Stomach smooth muscle (tissue), 2 donors: ENCODE results near the gene SCIN.
"Not testable (repeated sequence)": the region's sequence is repeated elsewhere in the genome, so short reads cannot be mapped to it uniquely, and the experiment has no call there.

ENCODE experiments used
- H3K27ac ChIP-seq: one replicate; pipeline ENCODE4 v1.7.0; 2013; ENCODE audit warnings: mild to moderate bottlenecking, low read length, inconsistent platforms
- H3K27me3 ChIP-seq, 2 donors: one replicate each; pipeline ENCODE4 v1.7.0; 2013; ENCODE audit warnings: low read length in 2 of 2; ENCODE audit not compliant: insufficient read depth in 2 of 2, control insufficient read depth in 1 of 2
- H3K36me3 ChIP-seq, 2 donors: one replicate each; pipeline ENCODE4 v1.7.0; 2013; ENCODE audit warnings: low read length in 2 of 2; ENCODE audit not compliant: control insufficient read depth in 2 of 2, insufficient read depth in 2 of 2
- H3K4me1 ChIP-seq: one replicate; pipeline ENCODE4 v1.7.0; 2013; ENCODE audit warnings: low read length; ENCODE audit not compliant: control insufficient read depth, insufficient read depth
- H3K4me3 ChIP-seq, 2 donors: one replicate each; pipeline ENCODE4 v1.7.0; 2013; ENCODE audit warnings: low read length in 2 of 2
- H3K9ac ChIP-seq, 2 donors: one replicate each; pipeline ENCODE4 v1.7.0; 2013; ENCODE audit warnings: low read length in 2 of 2, mild to moderate bottlenecking in 1 of 2
- H3K9me3 ChIP-seq, 2 donors: one replicate each; pipeline ENCODE4 v1.7.0; 2013; ENCODE audit warnings: low read length in 2 of 2; ENCODE audit not compliant: control insufficient read depth in 2 of 2
- donor health status: healthy.
- donor health status: Pancreatic carcinoma.

The SCIN gene

DNA sequence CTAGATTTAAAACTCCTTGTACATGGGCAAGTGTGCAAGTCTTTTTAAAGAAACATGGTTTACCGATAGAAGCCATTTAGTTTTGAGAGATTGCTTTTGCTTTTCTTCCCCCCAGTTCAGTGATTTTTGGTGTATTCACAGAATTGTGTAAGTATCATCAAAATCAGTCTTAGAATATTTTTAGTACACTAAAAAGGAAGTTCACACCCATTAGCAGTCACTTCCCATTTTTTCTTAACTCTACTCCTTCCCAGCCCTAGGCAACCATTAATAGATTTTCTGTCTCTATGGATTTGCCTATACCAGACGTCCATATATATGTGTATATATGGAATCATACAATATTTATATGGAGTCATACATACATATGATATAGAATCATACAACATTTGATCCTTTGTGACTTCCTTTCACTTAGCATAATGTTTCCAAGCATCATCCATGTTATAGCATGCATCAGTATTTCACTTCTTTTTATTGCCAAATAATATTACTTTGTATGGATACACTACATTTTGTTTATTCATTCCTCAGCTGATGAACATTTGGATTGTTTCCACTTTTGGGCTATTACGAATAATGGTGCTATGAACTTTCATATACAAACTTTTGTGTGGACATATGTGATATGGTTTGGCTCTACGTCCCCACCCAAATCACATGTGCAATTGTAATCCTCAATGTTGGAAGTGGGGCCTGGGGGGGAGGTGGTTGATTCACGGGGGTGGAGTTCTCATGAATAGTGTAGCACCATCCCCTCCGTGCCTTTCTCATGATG is 100.4 kb downstream of the SCIN start:
- no peak overlapping the region for H3K9ac ChIP-seq
- peak overlapping the region; percentile 56 for H3K27ac ChIP-seq
- H3K27me3 ChIP-seq: no peaks in the 10 kb centered on the region
- peaks cover 6% of the 10 kb centered on the region for H3K4me1 ChIP-seq
- H3K9me3 ChIP-seq: peaks cover 0 to 6% of the 10 kb centered on the region in 2 donors
- no peaks in the 10 kb centered on the region for H3K36me3 ChIP-seq
- no peak overlapping the region for H3K4me3 ChIP-seq

DNA sequence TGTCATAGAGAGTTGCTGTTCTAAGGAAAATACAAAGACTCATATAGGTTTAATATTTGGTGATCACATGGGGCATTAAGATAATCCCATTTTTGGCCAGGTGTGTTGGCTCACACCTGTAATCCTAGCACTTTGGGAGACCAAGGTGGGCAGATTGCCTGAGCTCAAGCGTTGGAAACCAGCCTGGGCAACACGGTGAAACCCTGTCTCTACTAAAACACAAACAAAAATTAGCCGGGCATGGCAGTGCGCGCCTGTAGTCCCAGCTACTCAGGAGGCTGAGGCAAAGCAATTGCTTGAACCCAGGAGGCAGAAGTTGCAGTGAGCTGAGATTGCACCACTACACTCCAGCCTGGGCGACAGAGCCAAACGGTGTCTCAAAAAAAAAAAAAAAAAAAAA is 102.9 kb downstream of the SCIN start:
- not testable (repeated sequence) for H3K4me1 ChIP-seq, H3K4me3 ChIP-seq, H3K9me3 ChIP-seq, H3K27ac ChIP-seq, H3K36me3 ChIP-seq, H3K27me3 ChIP-seq, H3K9ac ChIP-seq

DNA sequence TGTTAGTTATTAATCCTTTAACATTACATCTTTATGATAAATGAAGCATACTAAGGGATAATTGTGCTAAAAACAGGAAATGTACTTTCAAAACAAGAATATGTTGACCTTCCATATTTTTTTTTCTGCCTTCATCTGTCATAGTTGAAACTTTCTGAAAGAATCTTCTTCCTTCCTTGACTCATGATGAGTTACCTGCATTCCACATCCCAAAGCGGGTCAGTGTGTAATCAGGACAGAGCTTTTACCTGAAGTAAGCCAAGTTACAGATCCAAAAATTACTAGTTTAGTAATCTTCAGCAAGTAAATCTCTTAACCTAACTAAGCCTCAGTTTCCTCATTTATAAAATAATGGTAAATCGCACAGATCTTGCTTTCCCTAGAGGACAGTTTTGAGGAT is 103.5 kb downstream of the SCIN start:
- no peak overlapping the region for H3K27ac ChIP-seq
- peaks cover 4% of the 10 kb centered on the region for H3K4me1 ChIP-seq
- H3K36me3 ChIP-seq: no peaks in the 10 kb centered on the region
- H3K9me3 ChIP-seq: peaks cover 0 to 6% of the 10 kb centered on the region in 2 donors
- H3K4me3 ChIP-seq: no peak overlapping the region
- no peak overlapping the region for H3K9ac ChIP-seq
- H3K27me3 ChIP-seq: no peaks in the 10 kb centered on the region

DNA sequence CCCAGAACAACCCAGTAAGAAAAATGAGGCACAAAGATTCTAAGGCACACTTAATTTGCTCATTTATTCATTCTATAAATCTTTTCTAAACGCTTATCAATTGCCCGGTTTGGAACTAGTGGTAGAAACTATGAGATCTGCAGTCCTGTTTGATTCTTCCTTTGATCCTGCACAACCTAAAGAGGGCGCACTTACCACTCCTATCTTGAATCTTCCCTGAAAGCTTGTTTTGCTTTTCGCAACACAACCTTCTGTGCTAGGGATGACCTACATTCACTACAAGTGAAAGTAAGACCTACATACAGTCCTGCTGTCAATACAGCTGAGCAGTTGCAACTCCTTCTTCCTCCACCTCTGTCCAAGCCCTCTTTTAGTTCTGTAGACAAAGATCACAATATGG is 104.3 kb downstream of the SCIN start:
- Histone ChIP-seq H3K4me3 (no peak overlapping the region), H3K27ac (no peak overlapping the region), H3K36me3 (no peaks in the 10 kb centered on the region), H3K4me1 (no peaks in the 10 kb centered on the region), H3K27me3 (no peaks in the 10 kb centered on the region), H3K9ac (no peak overlapping the region), H3K9me3 (peaks cover 0 to 6% of the 10 kb centered on the region in 2 donors)

DNA sequence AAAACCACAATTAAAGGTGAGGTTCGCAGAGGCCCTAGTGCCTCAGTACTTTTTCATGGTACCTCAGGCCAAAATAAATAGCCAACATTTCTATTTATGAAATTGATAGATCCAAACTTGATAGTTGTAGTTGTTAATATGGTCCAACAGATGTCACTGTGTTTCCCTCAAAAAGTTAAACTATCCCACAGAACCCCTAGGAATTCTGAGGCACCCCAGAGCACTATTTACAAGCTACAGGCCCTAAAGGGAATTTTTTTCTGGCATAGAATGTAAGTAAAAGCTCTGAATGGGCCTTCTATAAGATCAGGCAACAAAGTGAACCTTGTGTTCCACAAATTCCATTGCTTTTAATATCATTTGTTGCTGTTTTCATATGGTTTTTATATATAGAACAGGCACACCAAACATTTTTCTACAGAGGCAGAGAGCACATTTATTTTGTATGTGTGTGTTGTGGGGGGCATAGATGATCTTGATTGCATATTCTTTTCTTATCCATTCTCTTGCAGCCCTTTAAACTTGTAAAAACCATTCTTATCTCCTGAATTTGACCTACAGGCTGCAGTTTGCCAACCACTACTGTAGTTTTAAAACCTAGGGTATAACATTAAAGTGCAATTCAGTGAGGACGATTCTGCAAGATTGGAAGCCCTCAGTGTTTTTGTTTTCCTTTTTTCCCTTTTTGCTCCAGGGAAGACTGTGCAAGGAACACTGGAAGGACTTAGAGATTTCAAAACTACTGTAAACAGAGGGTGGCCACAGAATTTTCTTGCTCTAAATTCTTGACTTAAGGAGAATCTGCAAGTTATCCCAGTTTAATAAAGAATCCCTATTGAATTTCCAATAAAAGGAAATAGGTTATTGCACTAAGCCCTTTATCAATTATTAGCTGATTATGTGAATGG is 113.4 kb downstream of the SCIN start:
- Histone ChIP-seq H3K27ac (no peak overlapping the region), H3K9ac (no peak overlapping the region), H3K4me3 (no peak overlapping the region), H3K36me3 (no peaks in the 10 kb centered on the region), H3K27me3 (no peaks in the 10 kb centered on the region), H3K4me1 (peaks cover 4% of the 10 kb centered on the region), H3K9me3 (no peaks in the 10 kb centered on the region)

DNA sequence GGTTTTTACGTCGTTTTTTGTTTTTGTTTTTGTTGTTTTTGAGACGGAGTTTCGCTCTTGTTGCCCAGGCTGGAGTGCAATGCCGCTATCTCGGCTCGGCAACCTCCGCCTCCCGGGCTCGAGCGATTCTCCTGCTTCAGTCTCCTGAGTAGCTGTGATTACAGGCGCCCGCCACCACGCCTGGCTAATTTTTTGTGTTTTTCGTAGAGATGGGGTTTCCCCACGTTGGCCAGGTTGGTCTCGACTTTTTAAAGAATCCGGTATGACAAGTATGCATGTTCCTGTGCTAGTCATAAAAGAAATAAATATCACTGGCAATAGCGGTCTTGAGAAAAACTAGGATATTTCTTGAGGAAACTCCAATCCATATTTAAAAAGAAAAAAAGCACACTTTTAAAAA is 114.2 kb downstream of the SCIN start:
- Histone ChIP-seq H3K9ac (no peak overlapping the region), H3K4me3 (no peak overlapping the region), H3K9me3 (no peaks in the 10 kb centered on the region), H3K27ac (no peak overlapping the region), H3K4me1 (peaks cover 4% of the 10 kb centered on the region), H3K36me3 (no peaks in the 10 kb centered on the region), H3K27me3 (no peaks in the 10 kb centered on the region)

DNA sequence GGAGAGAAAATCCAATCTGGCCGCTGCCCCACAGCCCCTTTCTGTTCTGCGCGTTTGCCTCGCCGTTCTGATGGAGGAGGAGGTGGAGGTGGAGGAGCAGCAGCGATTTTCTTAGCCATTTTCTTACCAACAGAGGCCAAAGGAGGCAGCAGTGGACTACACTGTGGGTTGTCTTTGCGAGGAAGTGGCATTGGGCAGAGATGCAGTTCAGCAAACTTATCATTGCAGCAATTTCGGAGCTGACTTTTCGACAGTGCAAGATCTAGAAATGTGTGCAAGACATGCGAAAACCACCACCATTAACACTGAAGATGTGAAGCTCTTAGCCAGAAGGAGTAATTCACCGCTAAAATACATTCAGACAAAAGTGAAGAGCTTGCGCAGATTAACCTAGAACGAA is 115.0 kb downstream of the SCIN start:
- Histone ChIP-seq H3K9ac (no peak overlapping the region), H3K4me3 (no peak overlapping the region), H3K4me1 (peaks cover 4% of the 10 kb centered on the region), H3K9me3 (no peaks in the 10 kb centered on the region), H3K36me3 (no peaks in the 10 kb centered on the region), H3K27ac (peak overlapping the region; percentile 74), H3K27me3 (no peaks in the 10 kb centered on the region)

DNA sequence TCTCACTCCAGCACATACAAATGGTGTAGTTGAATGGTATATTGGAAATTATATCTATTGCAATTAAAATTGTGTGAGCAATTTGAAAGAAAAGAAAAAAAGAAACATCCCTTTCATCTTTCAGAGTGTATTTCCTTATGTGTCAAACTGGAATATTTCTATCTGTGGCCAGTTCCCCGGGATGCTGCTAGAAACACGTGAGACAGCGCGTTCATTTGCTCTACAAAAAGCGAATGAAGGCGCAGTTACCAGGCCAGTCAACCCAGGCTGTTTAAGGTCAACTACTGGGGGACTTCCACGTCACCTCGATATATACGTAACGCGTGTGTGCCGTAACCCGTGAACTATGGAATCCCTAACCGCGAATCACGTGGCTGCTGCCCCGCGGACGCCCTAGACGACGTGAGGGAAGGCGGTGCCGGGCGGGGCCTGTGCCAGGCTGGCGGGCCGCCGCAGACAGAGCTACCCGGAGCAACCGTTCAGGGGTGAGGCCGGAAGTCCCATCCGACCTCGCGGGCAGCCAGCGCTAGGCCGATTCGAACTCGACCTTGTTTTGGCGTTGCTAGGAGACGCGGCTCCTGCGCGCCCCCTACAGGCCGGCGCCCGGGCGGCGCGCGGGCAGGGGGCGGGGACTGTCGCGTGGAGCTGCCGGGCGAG is 115.8 kb downstream of the SCIN start:
- Histone ChIP-seq H3K36me3 (no peaks in the 10 kb centered on the region), H3K4me1 (peaks cover 4% of the 10 kb centered on the region), H3K4me3 (peak overlapping the region; percentile 75 to 82)

DNA sequence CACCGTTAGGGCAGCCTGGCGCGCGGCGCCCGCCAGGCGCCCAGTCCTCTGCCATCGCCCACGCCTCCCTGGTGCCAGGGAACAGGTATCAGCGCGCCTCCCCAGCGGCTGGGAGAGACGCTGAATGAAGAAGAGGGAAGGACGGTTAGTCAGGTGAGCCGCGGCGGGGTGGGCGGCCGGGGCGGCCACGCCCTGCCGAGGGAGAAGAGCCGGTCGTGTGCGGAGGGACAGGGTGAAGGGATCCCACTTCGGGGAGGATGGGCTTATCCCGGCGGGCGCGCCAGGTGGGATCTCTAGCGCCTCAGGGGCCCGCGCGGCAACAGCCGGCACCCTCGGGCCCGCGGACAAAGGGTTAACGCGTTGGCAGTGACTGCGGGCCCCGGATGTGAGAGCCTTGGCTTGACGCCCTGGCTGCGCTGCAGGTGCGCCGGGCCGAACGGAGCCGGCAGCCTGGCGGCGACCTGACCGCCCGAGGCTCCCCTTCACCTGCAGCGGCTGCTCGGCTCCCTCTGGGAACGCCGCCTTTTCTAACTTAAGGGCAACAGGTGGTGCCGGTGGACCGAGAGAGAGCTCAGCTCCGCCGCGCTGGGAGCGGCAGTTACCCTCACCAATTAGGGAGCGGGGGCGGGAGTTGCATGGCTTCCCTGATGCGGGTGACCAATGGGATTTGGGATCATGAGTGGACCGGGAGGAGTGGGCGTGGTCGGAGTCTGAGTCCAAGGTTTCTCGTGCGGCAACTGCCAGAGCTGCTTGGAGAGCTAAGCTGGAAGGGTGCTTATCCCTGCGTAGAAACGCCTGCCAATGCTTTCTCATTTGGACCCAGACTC is 116.6 kb downstream of the SCIN start, which contains the start of gene ARL4A:
TSS of gene ARL4A (plus strand) at position 743 of the 827 bp plus-strand sequence. CDS start 622 bp downstream, outside the sequence.
- no peaks in the 10 kb centered on the region for H3K27me3 ChIP-seq
- H3K4me3 ChIP-seq: peak within 1 kb of the TSS; percentile 75 to 82
- H3K4me1 ChIP-seq: peaks cover 4% of the 10 kb centered on the region
- H3K36me3 ChIP-seq: no peaks in the 10 kb centered on the region
- H3K27ac ChIP-seq: peak within 1 kb of the TSS; percentile 74
- no peaks in the 10 kb centered on the region for H3K9me3 ChIP-seq
- H3K9ac ChIP-seq: peak within 1 kb of the TSS; percentile 79 to 89

More for the DNA sequence above, 115.8 kb downstream of the SCIN start:
- H3K9me3 ChIP-seq: no peaks in the 10 kb centered on the region
- H3K27ac ChIP-seq: peak overlapping the region; percentile 74
- peak overlapping the region; percentile 79 to 89 for H3K9ac ChIP-seq
- H3K27me3 ChIP-seq: no peaks in the 10 kb centered on the region

DNA sequence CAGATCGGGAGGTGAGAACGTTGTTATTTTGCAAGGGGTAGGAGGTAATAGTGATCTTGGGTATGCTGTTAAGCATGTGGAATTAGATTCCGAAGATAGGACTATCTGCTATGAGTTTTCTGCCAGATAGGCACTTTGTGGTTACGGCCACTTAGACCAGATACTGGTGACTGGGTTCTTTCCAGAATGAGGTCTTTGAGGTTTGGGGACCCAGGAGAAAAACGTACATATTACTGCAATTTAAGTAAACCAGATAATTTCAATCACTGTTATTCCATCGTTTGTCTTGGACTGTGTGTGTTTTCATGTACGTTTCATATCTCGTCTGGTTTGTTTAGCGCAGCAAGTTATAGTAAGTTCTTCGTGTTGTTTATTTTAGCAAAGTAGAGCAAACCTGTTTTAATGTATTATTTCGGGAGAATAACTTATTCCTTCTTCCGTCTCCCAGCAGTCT is 117.2 kb downstream of the SCIN start:
- H3K4me1 ChIP-seq: peaks cover 4% of the 10 kb centered on the region
- H3K27ac ChIP-seq: peak overlapping the region; percentile 74
- no peaks in the 10 kb centered on the region for H3K9me3 ChIP-seq
- no peaks in the 10 kb centered on the region for H3K27me3 ChIP-seq
- peak overlapping the region; percentile 75 to 82 for H3K4me3 ChIP-seq
- H3K9ac ChIP-seq: peak overlapping the region; percentile 29 to 55
- no peaks in the 10 kb centered on the region for H3K36me3 ChIP-seq
